ENCODE measurements around the gene ABHD14A. TPM values are rescaled to one million over a fixed set of nuclear protein-coding genes. Genes with fewer than 3 reads are reported as not detected.

Gene ABHD14A
- polyA plus RNA-seq, 1 of the 3 experiments (the other 2 are of a cell fraction), result 31.5 TPM

DNA sequence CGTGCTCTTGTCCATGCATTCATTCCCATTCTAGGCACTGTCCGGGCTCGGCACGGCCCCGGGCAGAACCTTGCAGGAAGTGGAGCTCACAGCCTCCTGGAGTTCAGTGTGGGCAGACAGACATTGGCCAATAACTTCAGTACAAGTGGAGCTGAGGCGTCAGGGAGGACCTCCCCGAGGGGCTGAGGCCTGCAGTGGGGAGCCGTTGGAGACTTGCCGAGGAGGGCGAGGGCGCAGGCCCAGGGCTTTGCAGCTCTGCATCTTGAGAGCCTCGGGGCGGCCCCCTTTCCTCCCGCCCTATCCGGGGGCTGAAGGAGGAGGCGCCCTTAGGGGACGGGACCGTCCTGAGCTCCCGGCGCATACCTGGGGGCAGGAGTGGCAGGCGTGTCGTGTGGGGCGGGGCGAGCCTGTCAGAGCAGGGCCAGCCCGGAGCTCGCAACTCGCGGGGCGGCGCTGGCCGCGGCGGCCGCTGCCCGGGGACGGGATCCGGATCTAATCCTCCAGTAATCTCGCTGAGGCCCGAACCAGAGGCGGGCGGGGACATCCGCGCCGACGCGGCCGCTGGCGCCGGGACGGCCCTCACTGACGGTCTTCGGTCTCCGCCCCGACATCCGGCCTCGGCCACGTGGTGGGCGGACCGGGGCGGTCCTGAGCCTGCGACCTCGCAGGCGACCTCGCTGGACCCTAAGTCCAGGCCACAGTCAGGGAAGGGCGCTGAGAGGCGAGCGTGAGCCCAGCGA lies 8.1 kb downstream of the ABHD14A start, which contains the start of gene ACY1:
Gene ACY1, plus strand, starts transcription at position 698 of the 740 bp plus-strand sequence. CDS start 530 bp downstream, outside the sequence.
- H3K9ac ChIP-seq, result peak within 1 kb of the TSS; percentile 89
- H3K27me3 ChIP-seq (ENCODE audit: insufficient read depth), result no peaks in the 10 kb centered on the region
- DNase-seq, result peak; percentile 97
- ChIA-PET CTCF (interaction anchor here (0.6 to 4.8 kb wide), 24 partner anchors 9 to 489 kb away, joined by 3 to 45 read pairs (median 4); partner anchors contain the start of genes ABHD14A, ABHD14B, GPR62 and PARP3), POLR2A (interaction anchor here (0.8 to 4.3 kb wide), 10 partner anchors 8 to 46 kb away, joined by 3 to 42 read pairs (median 4); partner anchors contain the start of genes ABHD14A, ABHD14B, PARP3 and RPL29)
- H2AFZ ChIP-seq (ENCODE audit: low read depth), result peak within 1 kb of the TSS; percentile 94; the same call in 1 of the 2 replicates
- H3K4me1 ChIP-seq (ENCODE audit: control insufficient read depth in 1 of 2, insufficient read depth in 2 of 2, low read depth in 1 of 2, low read length in 1 of 2), result peaks cover 5 to 19% of the 10 kb centered on the region in 2 experiments; a peak in 3 of 4 replicates
- H3K4me2 ChIP-seq, result peak within 1 kb of the TSS; percentile 97
- peak within 1 kb of the TSS; percentile 68 to 90 for H3K4me3 ChIP-seq (ENCODE audit: low read depth in 2 of 2, low read length in 1 of 2)
- 0% methylated on average over 26 of the region's 68 CpGs for WGBS (ENCODE audit: low lambda C conversion rate)
- H3K9me3 ChIP-seq, result no peaks in the 10 kb centered on the region
- H3F3A ChIP-seq (replicated peaks; ENCODE audit: insufficient read depth), result peaks cover 15% of the 10 kb centered on the region
- TF ChIP-seq EP300 (IDR thresholded peaks at IDR 0.05; ENCODE audit: borderline replicate concordance in 1 of 2, low read depth in 1 of 2, low read length in 1 of 2), result no peak
- no peak; the same call in 1 of the 2 replicates for TF ChIP-seq FOXJ3 (CRISPR knock-in tag; IDR thresholded peaks at IDR 0.05)
- peak; percentile 95 for TF ChIP-seq MXI1 (IDR thresholded peaks at IDR 0.05; ENCODE audit: low read depth, low read length)
- TF ChIP-seq GABPA (IDR thresholded peaks at IDR 0.05; ENCODE audit: low read depth), result peak; percentile 57
- no peak; the same call in 1 of the 2 replicates for TF ChIP-seq NRF1 (IDR thresholded peaks at IDR 0.05; ENCODE audit: low read depth, low read length)
- TF ChIP-seq, protein P1, sequence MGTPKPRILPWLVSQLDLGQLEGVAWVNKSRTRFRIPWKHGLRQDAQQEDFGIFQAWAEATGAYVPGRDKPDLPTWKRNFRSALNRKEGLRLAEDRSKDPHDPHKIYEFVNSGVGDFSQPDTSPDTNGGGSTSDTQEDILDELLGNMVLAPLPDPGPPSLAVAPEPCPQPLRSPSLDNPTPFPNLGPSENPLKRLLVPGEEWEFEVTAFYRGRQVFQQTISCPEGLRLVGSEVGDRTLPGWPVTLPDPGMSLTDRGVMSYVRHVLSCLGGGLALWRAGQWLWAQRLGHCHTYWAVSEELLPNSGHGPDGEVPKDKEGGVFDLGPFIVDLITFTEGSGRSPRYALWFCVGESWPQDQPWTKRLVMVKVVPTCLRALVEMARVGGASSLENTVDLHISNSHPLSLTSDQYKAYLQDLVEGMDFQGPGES (IDR thresholded peaks at IDR 0.05; ENCODE audit: low read depth, low read length), result no peak
- TF ChIP-seq REST (IDR thresholded peaks at IDR 0.05; ENCODE audit: low read depth, low read length), result peak; percentile 7; the same call in 1 of the 2 replicates
- no peak for TF ChIP-seq RFX5 (IDR thresholded peaks at IDR 0.05; ENCODE audit: low read length)
- TF ChIP-seq FOSL2 (IDR thresholded peaks at IDR 0.05; ENCODE audit: borderline replicate concordance, low read depth), result no peak
- TF ChIP-seq, protein P2, sequence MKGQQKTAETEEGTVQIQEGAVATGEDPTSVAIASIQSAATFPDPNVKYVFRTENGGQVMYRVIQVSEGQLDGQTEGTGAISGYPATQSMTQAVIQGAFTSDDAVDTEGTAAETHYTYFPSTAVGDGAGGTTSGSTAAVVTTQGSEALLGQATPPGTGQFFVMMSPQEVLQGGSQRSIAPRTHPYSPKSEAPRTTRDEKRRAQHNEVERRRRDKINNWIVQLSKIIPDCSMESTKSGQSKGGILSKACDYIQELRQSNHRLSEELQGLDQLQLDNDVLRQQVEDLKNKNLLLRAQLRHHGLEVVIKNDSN (IDR thresholded peaks at IDR 0.05; ENCODE audit: borderline replicate concordance, low read depth), result peak; percentile 89
- no peak for TF ChIP-seq FOXM1 (IDR thresholded peaks at IDR 0.05; ENCODE audit: low read depth)
- TF ChIP-seq JUND (IDR thresholded peaks at IDR 0.05), result no peak
- peak; percentile 98 for TF ChIP-seq MAX (IDR thresholded peaks at IDR 0.05; ENCODE audit: low read depth)
- no peak for TF ChIP-seq ELF1 (IDR thresholded peaks at IDR 0.05)
- peak; percentile 48 for TF ChIP-seq USF2 (IDR thresholded peaks at IDR 0.05; ENCODE audit: borderline replicate concordance, low read depth, low read length)
- peak; percentile 49; the same call in 1 of the 2 replicates for TF ChIP-seq TAF1 (IDR thresholded peaks at IDR 0.05; ENCODE audit: borderline replicate concordance, low read depth, low read length)
- TF ChIP-seq POLR2AphosphoS5 (IDR thresholded peaks at IDR 0.05; ENCODE audit: low read depth, low read length), result peak; percentile 32; the same call in 1 of the 2 replicates
- TF ChIP-seq CTCF (IDR thresholded peaks at IDR 0.05), result peak; percentile 4; the same call in 1 of the 2 replicates
- TF ChIP-seq SIN3A (IDR thresholded peaks at IDR 0.05; ENCODE audit: borderline replicate concordance, low read depth, low read length), result 0 out of 2 replicates have a peak, but pooled peaks have one; percentile 53
- TF ChIP-seq SMC3 (IDR thresholded peaks at IDR 0.05; ENCODE audit: low read depth, low read length), result 0 out of 2 replicates have a peak, but pooled peaks have one; percentile 0
- peaks cover 40% of the 10 kb centered on the region for H3K79me2 ChIP-seq (ENCODE audit: insufficient read depth)
- H4K20me1 ChIP-seq (ENCODE audit: insufficient read depth), result no peaks in the 10 kb centered on the region
- no peaks in the 10 kb centered on the region for H3K9me2 ChIP-seq
- H3K27ac ChIP-seq (ENCODE audit: low read depth in 2 of 2, low read length in 1 of 2), result peak within 1 kb of the TSS; percentile 89 to 93
- peaks cover 0 to 5% of the 10 kb centered on the region in 2 experiments for H3K36me3 ChIP-seq (replicated peaks in 1 of 2; ENCODE audit: control insufficient read depth in 1 of 2, insufficient read depth in 2 of 2, low read length in 1 of 2)

All from SK-N-SH (cell line).